Stomach (tissue), 9 donors: ENCODE measurements around the gene PDGFD. TPM values are rescaled to one million over a fixed set of nuclear protein-coding genes. Genes with fewer than 3 reads are reported as not detected.

Source experiments
- DNase-seq, 2 donors: peaks; one replicate each; pipeline versions ENCODE4 v3.0.0 to v3.0.0-alpha.2; 2013 to 2019
- H3K27ac ChIP-seq, 5 donors: fragments of 200-600 bp in 4 of 5; sonication (generic) in 4 of 5; one replicate each; pipeline ENCODE4 v1.5.1; 2013 to 2019; ENCODE audit warnings: mild to moderate bottlenecking in 1 of 5, moderate library complexity in 1 of 5
- H3K27me3 ChIP-seq, 3 donors: fragments of 200-600 bp; sonication (generic); one replicate each; pipeline ENCODE4 v1.5.1; 2017 to 2019; ENCODE audit warnings: mixed run types in 1 of 3
- H3K36me3 ChIP-seq, 4 donors: fragments of 200-600 bp; sonication (generic); 1 replicate in 3 of 4; 2 replicates in 1 of 4; pipeline ENCODE4 v1.5.1; 2016 to 2019
- H3K4me1 ChIP-seq, 4 donors: fragments of 200-600 bp; sonication (generic); one replicate each; pipeline ENCODE4 v1.5.1; 2016 to 2019
- H3K4me3 ChIP-seq, 4 donors: fragments of 200-600 bp; sonication (generic) in 3 of 4; one replicate each; pipeline ENCODE4 v1.5.1; 2016 to 2019; ENCODE audit warnings: mild to moderate bottlenecking in 1 of 4
- H3K9me3 ChIP-seq, 4 donors: fragments of 200-600 bp; sonication (generic); one replicate each; pipeline ENCODE4 v1.5.1; 2016 to 2019
- CTCF ChIP-seq, 7 experiments: fragments of 450-650 bp in 4 of 7; fragments of 200-600 bp in 3 of 7; sonication (generic) in 3 of 7; IDR thresholded peaks; one replicate each; pipeline ENCODE4 v1.5.1; 2016 to 2019; ENCODE audit warnings: antibody characterized with exemption in 7 of 7, control low read depth in 2 of 7, mild to moderate bottlenecking in 1 of 7
- EP300 ChIP-seq: sonication (generic); formaldehyde crosslinking; IDR thresholded peaks from one replicate; pipeline ENCODE4 v1.6.1; 2017; ENCODE audit warnings: antibody characterized with exemption
- POLR2A ChIP-seq, 4 donors: fragments of 450-650 bp; IDR thresholded peaks; one replicate each; pipeline ENCODE4 v1.6.1; 2016; ENCODE audit warnings: antibody characterized with exemption in 4 of 4, control low read depth in 2 of 4, mild to moderate bottlenecking in 1 of 4, moderate library complexity in 1 of 4
- POLR2AphosphoS5 ChIP-seq, 3 donors: sonication (generic); formaldehyde crosslinking; IDR thresholded peaks; one replicate each; pipeline ENCODE4 v1.6.1; 2016; ENCODE audit warnings: antibody characterized with exemption in 3 of 3
- WGBS, 5 donors: extraction: QIAGEN DNeasy Blood & Tissue Kit in 3 of 5; methylation state at CpG; one replicate each; pipeline versions ENCODE4 v1.1.5 to v1.1.7; 2013 to 2018; 5-methylcytosine and 5-hydroxymethylcytosine counted together
- intact Hi-C: fragments of 100-400 bp; cut with DNase I; formaldehyde crosslinking; loops from one replicate; pipeline ENCODE4 v1.15.1; 2023; ENCODE audit warnings: low total_unique reads
- polyA plus RNA-seq, 3 donors: library from polyadenylated mRNA; stranded (reverse); fragments of 200-250 nt; gene quantifications; one replicate each; pipeline ENCODE4 v1.2.3, GENCODE V29; 2013
- total RNA-seq, 5 donors: library from RNA; depleted of rRNA; stranded (reverse); fragments of >200 nt; gene quantifications; one replicate each; pipeline versions ENCODE4 v1.1.0 to v1.2.3, GENCODE V29; 2014 to 2016
- donor health status: healthy with polysubstance abuse.
- donor health status: Bipolar disorder and iron deficiency.
- donor health status: healthy.

The PDGFD gene
- total and polyA plus RNA-seq, 8 donors: 2.4 to 41.5 (median 9.0) TPM; not detected in 1

GRCh38 chr11:104061853-104062521 lies 102.0 kb downstream of the PDGFD start:
- H3K36me3 ChIP-seq: no peaks in the 10 kb centered on the region
- no peak for DNase-seq
- peaks cover 0 to 24% (median 0%) of the 10 kb centered on the region in 4 donors for H3K4me1 ChIP-seq
- intact Hi-C loops: no loop called here
- WGBS, 5 donors: 81 to 90% (median 83%) methylated on average over 9 of the region's 9 CpGs
- H3K27me3 ChIP-seq: no peaks in the 10 kb centered on the region
- TF ChIP-seq CTCF (IDR thresholded peaks at IDR 0.05) (no peak), POLR2AphosphoS5 (IDR thresholded peaks at IDR 0.05) (peak in 1 of 3 donors; percentile 14)
- H3K9me3 ChIP-seq: no peaks in the 10 kb centered on the region
- peak overlapping the region in 1 of 5 donors; percentile 26 for H3K27ac ChIP-seq
- no peak overlapping the region for H3K4me3 ChIP-seq

- no peak for TF ChIP-seq CTCF (IDR thresholded peaks at IDR 0.05)
- TF ChIP-seq POLR2A (IDR thresholded peaks at IDR 0.05): no peak
- TF ChIP-seq EP300: no peak
- TF ChIP-seq POLR2AphosphoS5 (IDR thresholded peaks at IDR 0.05): no peak
- intact Hi-C loops: no loop called here
Observed at GRCh38 chr11:104060820-104061219, 103.1 kb downstream of the PDGFD start.

GRCh38 chr11:104060004-104060794 lies 103.7 kb downstream of the PDGFD start:
- Histone ChIP-seq H3K27me3 (no peaks in the 10 kb centered on the region), H3K27ac (peak overlapping the region in 1 of 5 donors; percentile 38), H3K4me3 (no peak overlapping the region), H3K9me3 (no peaks in the 10 kb centered on the region), H3K36me3 (no peaks in the 10 kb centered on the region), H3K4me1 (peaks cover 0 to 24% (median under 1%) of the 10 kb centered on the region in 4 donors)
- no peak for TF ChIP-seq POLR2AphosphoS5 (IDR thresholded peaks at IDR 0.05)
- intact Hi-C loops: no loop called here
- DNase-seq: no peak
- 46 to 70% (median 61%) methylated on average over 3 of the region's 3 CpGs for WGBS, 5 donors

More at GRCh38 chr11:104060820-104061219, 103.1 kb downstream of the PDGFD start:
- Histone ChIP-seq H3K27ac (peak overlapping the region in 1 of 5 donors; percentile 38), H3K27me3 (no peaks in the 10 kb centered on the region), H3K36me3 (no peaks in the 10 kb centered on the region), H3K4me1 (peaks cover 0 to 24% (median 0%) of the 10 kb centered on the region in 4 donors), H3K9me3 (no peaks in the 10 kb centered on the region), H3K4me3 (no peak overlapping the region)
- DNase-seq: no peak
- 39 to 56% (median 44%) methylated on average over 1 of the region's 1 CpG for WGBS, 5 donors

- DNase-seq: no peak
- H3K27ac ChIP-seq: no peak overlapping the region
- no peaks in the 10 kb centered on the region for H3K9me3 ChIP-seq
- H3K27me3 ChIP-seq: no peaks in the 10 kb centered on the region
- H3K36me3 ChIP-seq: no peaks in the 10 kb centered on the region
- WGBS, 5 donors: 95 to 98% (median 97%) methylated on average over 4 of the region's 4 CpGs
- intact Hi-C loops: no loop called here
- no peak overlapping the region for H3K4me3 ChIP-seq
- H3K4me1 ChIP-seq: peaks cover 0 to 32% (median 10%) of the 10 kb centered on the region in 4 donors
- TF ChIP-seq CTCF (IDR thresholded peaks at IDR 0.05) (no peak), POLR2A (IDR thresholded peaks at IDR 0.05) (no peak), EP300 (no peak), POLR2AphosphoS5 (IDR thresholded peaks at IDR 0.05) (no peak)
Observed at GRCh38 chr11:104058680-104059079, 105.3 kb downstream of the PDGFD start.
